Calu3 (cell line): ENCODE data around the gene ZCCHC17. TPM values are rescaled to one million over a fixed set of nuclear protein-coding genes. Genes with fewer than 3 reads are reported as not detected.

ENCODE experiments used
- BruUV-seq: library from RNA; stranded (reverse); fragments of 400-500 nt; replicated peaks from 2 replicates; lab custom pipeline; 2021; lab: Mats Ljungman, UMichigan
- CTCF ChIA-PET: fragments of 300-600 bp; sonication (Branson Sonifier 250); formaldehyde crosslinking; loops from one replicate; lab custom pipeline; 2022; ENCODE audit warnings: antibody characterized with exemption; lab: Charles Lee
- DNase-seq: peaks from one replicate; pipeline ENCODE4 v3.0.0; 2022
- H3K27ac Mint-ChIP-seq: one replicate; pipeline ENCODE4 v1.8.0; 2022; ENCODE audit warnings: mixed read lengths; ENCODE audit not compliant: unreplicated experiment
- H3K27me3 Mint-ChIP-seq: one replicate; pipeline ENCODE4 v1.8.0; 2022; ENCODE audit warnings: mixed read lengths; ENCODE audit not compliant: unreplicated experiment
- H3K36me3 Mint-ChIP-seq: one replicate; pipeline ENCODE4 v1.8.0; 2022; ENCODE audit warnings: mild to moderate bottlenecking, moderate library complexity, mixed read lengths; ENCODE audit not compliant: insufficient read depth, unreplicated experiment
- H3K4me1 Mint-ChIP-seq: one replicate; pipeline ENCODE4 v1.8.0; 2022; ENCODE audit warnings: mild to moderate bottlenecking, low read depth, mixed read lengths; ENCODE audit not compliant: unreplicated experiment
- H3K4me3 Mint-ChIP-seq: one replicate; pipeline ENCODE4 v1.8.0; 2022; ENCODE audit warnings: mild to moderate bottlenecking, low read depth, moderate library complexity, mixed read lengths; ENCODE audit not compliant: unreplicated experiment
- H3K9me3 Mint-ChIP-seq: one replicate; pipeline ENCODE4 v1.8.0; 2022; ENCODE audit warnings: low read depth, mixed read lengths; ENCODE audit not compliant: unreplicated experiment
- CTCF ChIP-seq: fragments of 200-600 bp; IDR thresholded peaks from one replicate; pipeline ENCODE4 v1.8.0; 2022; ENCODE audit warnings: antibody characterized with exemption; ENCODE audit not compliant: unreplicated experiment
- intact Hi-C: fragments of 100-400 bp; cut with micrococcal nuclease; formaldehyde crosslinking; loops from one replicate; pipeline ENCODE4 v1.10.0; 2022; ENCODE audit not compliant: unreplicated experiment
- total RNA-seq: library from RNA; stranded (reverse); gene quantifications from 2 replicates; pipeline ENCODE4 v1.2.3, GENCODE V29; 2022

The ZCCHC17 gene
- total RNA-seq, 1 experiment from 2014 or later: 28.5 TPM

- intact Hi-C loops: no loop called here
- no TSS peak for BruUV-seq
- no peaks in the 10 kb centered on the region for H3K9me3 Mint-ChIP-seq
- no peaks in the 10 kb centered on the region for H3K36me3 Mint-ChIP-seq
- DNase-seq: no peak
- peaks cover 25% of the 10 kb centered on the region for H3K4me1 Mint-ChIP-seq
- no peak overlapping the region for H3K4me3 Mint-ChIP-seq
- TF ChIP-seq CTCF: no peak
- CTCF ChIA-PET: interaction anchor here (1.0 to 2.0 kb wide), 3 partner anchors 25 to 228 kb away, joined by 4 to 6 read pairs (median 5); no protein-coding TSS in a partner anchor
- H3K27me3 Mint-ChIP-seq: no peaks in the 10 kb centered on the region
- H3K27ac Mint-ChIP-seq: no peak overlapping the region
These were observed 100.7 kb downstream of the ZCCHC17 start for GRCh38 chr1:31397360-31398095.

- H3K27me3 Mint-ChIP-seq: no peaks in the 10 kb centered on the region
- no TSS peak for BruUV-seq
- H3K4me1 Mint-ChIP-seq: peaks cover 25% of the 10 kb centered on the region
- no peaks in the 10 kb centered on the region for H3K36me3 Mint-ChIP-seq
- no peak for DNase-seq
- H3K27ac Mint-ChIP-seq: no peak overlapping the region
- CTCF ChIA-PET: interaction anchor here (1.0 to 2.0 kb wide), 2 partner anchors 24 to 227 kb away, joined by 4 to 6 read pairs; no protein-coding TSS in a partner anchor
- no peak overlapping the region for H3K4me3 Mint-ChIP-seq
- TF ChIP-seq CTCF: no peak
- intact Hi-C loops: no loop called here
- H3K9me3 Mint-ChIP-seq: no peaks in the 10 kb centered on the region
These were observed 101.4 kb downstream of the ZCCHC17 start for GRCh38 chr1:31398246-31398645.

GRCh38 chr1:31399976-31400375, 103.1 kb downstream of the ZCCHC17 start:
- H3K27ac Mint-ChIP-seq: no peak overlapping the region
- no TSS peak for BruUV-seq
- no peaks in the 10 kb centered on the region for H3K27me3 Mint-ChIP-seq
- peaks cover 19% of the 10 kb centered on the region for H3K4me1 Mint-ChIP-seq
- no peaks in the 10 kb centered on the region for H3K36me3 Mint-ChIP-seq
- no peak overlapping the region for H3K4me3 Mint-ChIP-seq
- TF ChIP-seq CTCF: no peak
- H3K9me3 Mint-ChIP-seq: no peaks in the 10 kb centered on the region
- intact Hi-C loops: no loop called here
- CTCF ChIA-PET: interaction anchor here (0.6 kb wide), 1 partner anchor 15 kb away, joined by 4 read pairs; no protein-coding TSS in a partner anchor
- DNase-seq: no peak

- H3K4me3 Mint-ChIP-seq: no peak overlapping the region
- no peak for TF ChIP-seq CTCF
- H3K27me3 Mint-ChIP-seq: no peaks in the 10 kb centered on the region
- CTCF ChIA-PET: no interaction called here
- H3K27ac Mint-ChIP-seq: no peak overlapping the region
- H3K4me1 Mint-ChIP-seq: peaks cover 14% of the 10 kb centered on the region
- no TSS peak for BruUV-seq
- H3K36me3 Mint-ChIP-seq: no peaks in the 10 kb centered on the region
- no peaks in the 10 kb centered on the region for H3K9me3 Mint-ChIP-seq
- intact Hi-C loops: no loop called here
- DNase-seq: no peak
These were observed 103.6 kb downstream of the ZCCHC17 start for GRCh38 chr1:31400393-31400792.
